ENCODE data around the gene VKORC1L1.
"Not testable (repeated sequence)": the region's sequence is repeated elsewhere in the genome, so short reads cannot be mapped to it uniquely, and the experiment has no call there.

The VKORC1L1 gene

DNA sequence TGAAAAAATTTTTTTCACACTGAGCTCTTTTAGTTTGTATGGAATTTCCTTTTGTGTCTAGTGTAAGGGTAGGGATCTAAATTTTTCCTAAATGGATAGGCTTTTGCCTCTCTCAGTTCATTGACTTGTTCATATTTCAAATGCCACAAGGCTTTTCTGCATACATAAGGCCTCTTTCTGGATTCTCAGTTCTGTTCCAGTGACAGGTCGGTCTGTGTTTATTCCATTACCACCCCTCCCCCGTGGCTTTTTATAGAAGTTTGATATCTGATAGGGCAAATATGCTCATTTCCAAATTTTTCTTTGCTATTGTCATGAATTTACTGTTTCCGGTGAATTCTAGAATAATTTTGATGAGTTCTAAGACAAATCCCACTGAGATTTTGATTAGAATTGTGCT, 12.7 kb downstream of the VKORC1L1 start:
- DNase-seq (ENCODE audit: low read depth in 2 of 2) = not testable (repeated sequence)

DNA sequence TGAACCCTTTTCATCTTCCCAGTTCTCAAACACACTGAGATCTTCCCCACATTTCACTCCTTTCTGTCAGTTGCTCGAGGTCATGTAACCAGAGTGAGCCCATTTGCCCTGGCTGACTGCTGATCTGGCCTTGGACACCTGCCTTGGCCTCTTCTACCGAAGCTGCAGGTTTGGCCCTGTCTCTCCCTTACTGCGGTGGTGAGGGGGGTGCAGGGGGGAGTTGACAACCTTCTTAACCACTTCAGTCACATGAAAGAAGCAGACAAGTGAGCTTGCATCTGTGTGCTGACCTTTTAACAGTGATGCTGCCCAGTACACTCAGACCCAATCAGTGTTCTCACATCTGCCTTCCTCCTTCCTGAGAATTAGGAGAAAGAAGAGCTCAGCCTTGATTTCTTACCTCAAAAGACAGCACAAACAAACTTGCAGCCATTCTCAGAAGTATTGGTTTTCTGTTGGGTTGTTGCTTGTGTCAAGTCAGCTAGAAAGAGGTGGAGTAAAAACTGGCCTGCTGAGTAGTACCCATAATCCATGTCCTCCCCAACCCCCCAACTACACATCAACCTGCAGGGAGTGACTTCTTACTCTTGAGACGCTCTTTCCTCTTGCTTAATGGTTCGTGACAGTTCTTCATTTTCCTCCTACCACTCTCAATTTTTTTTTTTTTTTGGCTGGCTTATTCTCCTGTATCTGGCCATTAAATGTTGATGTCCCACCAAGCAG, 15.7 kb downstream of the VKORC1L1 start:
- not testable (repeated sequence) for DNase-seq (ENCODE audit: low read depth in 2 of 2)

DNA sequence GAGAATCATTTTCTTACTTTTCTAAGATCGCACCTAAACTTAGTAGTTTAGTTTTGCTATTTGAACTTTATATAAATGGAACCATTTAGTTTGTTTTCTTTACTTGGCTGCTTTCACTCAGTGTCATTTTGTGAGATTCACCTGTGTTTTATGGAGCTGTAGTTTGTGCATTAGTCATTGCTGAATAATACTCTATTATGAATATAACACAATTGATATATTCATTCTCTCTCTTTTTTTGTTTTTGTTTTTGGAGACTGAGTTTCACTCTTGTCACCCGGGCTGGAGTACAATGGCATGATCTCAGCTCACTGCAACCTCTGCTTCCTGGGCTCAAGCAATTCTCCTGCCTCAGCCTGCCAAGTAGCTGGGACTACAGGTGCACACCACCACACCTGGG, 16.8 kb downstream of the VKORC1L1 start:
- not testable (repeated sequence) for DNase-seq (ENCODE audit: low read depth in 2 of 2)

GRCh38 chr7:65892161-65892560, 19.3 kb downstream of the VKORC1L1 start:
- DNase-seq (ENCODE audit: low read depth in 2 of 2) = no peak

DNA sequence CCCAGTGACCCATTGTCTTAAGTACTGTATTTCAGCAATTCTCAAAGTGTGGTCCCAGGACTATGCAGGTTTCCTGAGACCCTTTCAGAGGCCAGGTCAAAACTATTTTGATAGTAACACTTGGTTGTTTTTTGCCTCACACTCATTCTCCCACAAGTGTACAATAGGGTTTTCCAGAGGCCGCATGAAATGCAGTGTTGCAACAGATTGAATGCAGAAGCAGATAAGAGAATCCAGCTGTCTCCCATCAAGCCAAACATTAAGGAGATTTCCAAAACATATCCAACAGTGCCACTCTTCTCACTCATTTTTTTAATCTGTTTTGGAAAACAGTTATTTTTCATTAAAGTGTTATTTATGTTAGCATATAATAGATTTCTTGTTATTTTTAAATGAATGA, 20.0 kb downstream of the VKORC1L1 start:
- DNase-seq (ENCODE audit: low read depth in 2 of 2) = no peak

GRCh38 chr7:65896279-65896870, 23.5 kb downstream of the VKORC1L1 start:
- DNase-seq (ENCODE audit: low read depth in 2 of 2) = no peak

- DNase-seq (ENCODE audit: low read depth in 2 of 2) = not testable (repeated sequence)
These were observed 24.4 kb downstream of the VKORC1L1 start for GRCh38 chr7:65897289-65897688.

- DNase-seq (ENCODE audit: low read depth in 2 of 2) = not testable (repeated sequence)
These were observed 26.0 kb downstream of the VKORC1L1 start for GRCh38 chr7:65898677-65899447.

- DNase-seq (ENCODE audit: low read depth in 2 of 2) = no peak
These were observed 29.4 kb downstream of the VKORC1L1 start for GRCh38 chr7:65902306-65902705.

DNA sequence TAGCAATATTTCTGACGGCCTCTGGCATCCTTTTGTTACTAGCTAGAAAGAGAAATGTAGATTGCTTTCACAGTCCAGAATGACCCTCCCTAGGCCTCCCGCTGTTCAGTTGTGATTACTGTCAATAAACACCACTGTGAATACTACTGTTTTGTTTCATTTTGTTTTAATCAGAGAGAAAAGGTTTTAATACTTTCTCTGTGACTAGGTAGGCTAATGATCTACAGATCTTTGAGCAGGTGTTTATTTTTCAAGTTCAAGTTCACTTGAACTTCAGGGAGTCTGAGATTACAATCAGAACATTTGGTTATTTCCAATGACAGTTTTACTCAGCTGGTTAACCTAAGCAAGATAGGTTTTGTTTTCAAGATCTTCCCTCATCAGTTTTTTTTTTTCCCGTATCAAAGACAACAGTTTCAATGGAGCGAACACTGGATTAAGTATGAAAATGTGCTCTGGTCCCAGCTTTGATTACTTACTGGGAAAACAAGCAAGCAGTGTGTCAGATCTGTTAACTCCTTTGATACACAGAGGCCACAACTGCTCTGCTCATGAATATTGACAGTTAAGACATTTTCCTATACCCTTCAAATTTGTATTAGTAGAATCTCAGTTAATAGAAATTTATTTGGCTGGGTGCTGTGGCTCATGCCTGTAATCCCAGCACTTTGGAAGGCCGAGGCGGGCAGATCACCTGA, 34.8 kb downstream of the VKORC1L1 start:
- DNase-seq (ENCODE audit: low read depth in 2 of 2) = no peak

GRCh38 chr7:65910237-65910636, 37.4 kb downstream of the VKORC1L1 start:
- no peak for DNase-seq (ENCODE audit: low read depth in 2 of 2)

DNA sequence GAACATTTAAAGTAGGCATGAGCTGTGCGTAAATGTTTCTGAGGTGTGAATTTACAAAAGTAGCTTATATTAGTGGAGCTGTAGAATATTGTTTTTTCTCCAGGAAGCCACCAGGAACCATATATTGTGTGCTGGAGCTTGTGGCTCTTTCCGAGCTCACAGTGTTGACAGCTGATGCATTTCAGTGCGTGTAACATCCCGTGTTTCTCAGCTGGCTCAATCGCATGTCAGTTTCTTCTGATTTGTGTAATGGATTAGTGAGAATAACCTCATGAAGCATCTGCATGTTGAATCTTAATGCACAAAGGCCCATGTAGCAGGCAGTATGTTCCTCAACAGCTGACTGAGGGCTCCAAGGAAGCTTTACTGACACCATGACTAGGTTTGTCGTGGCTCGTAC, 39.4 kb downstream of the VKORC1L1 start:
- no peak for DNase-seq (ENCODE audit: low read depth in 2 of 2)

DNA sequence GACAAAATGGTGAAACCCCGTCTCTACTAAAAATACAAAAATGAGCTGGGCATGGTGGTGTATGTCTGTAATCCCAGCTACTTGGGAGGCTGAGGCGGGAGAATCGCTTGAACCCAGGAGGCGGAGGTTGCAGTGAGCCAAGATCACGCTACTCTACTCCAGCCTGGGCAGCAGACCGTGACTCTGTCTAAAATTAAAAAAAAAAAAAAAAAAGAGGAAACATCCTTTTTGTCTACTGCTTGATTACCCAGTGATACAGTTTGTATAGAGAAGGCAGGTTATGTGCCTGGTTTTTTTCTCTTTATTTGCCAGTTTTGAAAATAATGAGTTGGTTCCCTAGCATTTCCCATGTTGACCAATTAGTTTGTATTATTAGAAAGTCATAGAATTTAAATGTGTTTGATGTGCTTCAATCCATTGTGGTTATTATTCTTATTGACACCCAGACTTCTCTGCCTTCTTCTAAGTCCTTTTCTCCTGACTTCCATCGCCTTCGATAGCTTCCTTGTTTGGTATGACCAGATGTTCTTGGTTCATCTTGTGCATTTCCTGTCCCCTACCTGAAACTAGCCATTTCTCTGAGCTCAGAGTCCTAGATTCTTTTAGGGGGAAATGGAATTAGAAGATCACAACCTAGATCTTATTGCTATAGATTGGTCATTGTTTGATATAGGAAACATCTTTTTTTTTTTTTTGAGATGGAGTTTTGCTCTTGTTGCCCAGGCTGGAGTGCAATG, 43.2 kb downstream of the VKORC1L1 start:
- no peak for DNase-seq (ENCODE audit: low read depth in 2 of 2)

GRCh38 chr7:65923316-65923715, 50.4 kb downstream of the VKORC1L1 start:
- no peak for DNase-seq (ENCODE audit: low read depth in 2 of 2)

GRCh38 chr7:65924193-65924592, 51.3 kb downstream of the VKORC1L1 start:
- DNase-seq (ENCODE audit: low read depth in 2 of 2) = no peak

GRCh38 chr7:65925040-65925439, 52.2 kb downstream of the VKORC1L1 start:
- DNase-seq (ENCODE audit: low read depth in 2 of 2) = no peak

DNA sequence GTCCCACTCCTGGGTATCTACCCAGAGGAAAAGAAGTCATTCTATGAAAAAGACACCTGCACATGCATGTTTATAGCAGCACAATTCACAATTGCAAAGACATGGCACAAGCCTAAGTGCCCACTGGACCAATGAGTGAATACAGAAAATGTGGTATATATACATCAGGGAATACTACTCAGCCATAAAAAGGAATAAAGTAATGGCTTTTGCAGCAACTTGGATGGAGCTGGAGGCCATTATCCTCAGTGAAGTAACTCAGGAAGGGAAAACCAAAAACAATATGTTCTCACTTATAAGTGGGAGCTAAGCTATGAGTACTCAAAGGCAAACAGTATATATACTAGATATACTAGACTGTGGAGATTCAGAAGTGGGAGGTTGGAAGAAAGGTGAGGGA, 53.7 kb downstream of the VKORC1L1 start:
- DNase-seq (ENCODE audit: low read depth in 2 of 2) = no peak

- DNase-seq (ENCODE audit: low read depth in 2 of 2) = no peak
These were observed 54.9 kb downstream of the VKORC1L1 start for GRCh38 chr7:65927489-65928448.

GRCh38 chr7:65931685-65932084, 58.8 kb downstream of the VKORC1L1 start:
- no peak for DNase-seq (ENCODE audit: low read depth in 2 of 2)

DNA sequence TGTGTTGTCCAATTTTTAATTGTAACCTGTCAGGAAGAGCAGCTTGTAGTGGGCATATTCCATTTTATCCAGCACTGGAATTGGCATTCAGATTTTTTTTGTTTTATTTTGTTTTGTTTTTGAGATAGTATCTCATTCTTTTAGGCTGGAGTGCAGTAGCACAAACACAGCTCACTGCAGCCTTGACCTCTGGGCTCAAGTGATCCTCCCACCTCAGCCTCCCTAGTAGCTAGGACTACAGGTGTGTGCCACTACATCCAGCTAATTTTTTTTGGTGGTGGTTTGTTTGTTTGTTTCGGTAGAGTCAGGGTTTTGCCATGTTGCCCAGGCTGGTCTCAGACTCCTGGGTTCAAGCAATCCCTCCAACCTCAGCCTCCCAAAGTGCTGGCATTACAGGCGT, 64.4 kb downstream of the VKORC1L1 start:
- no peak for DNase-seq (ENCODE audit: low read depth in 2 of 2)
